H1 (cell line): Measurements from ENCODE around the gene RBSN. TPM values are rescaled to one million over a fixed set of nuclear protein-coding genes. Genes with fewer than 3 reads are reported as not detected.

Experiments
- CTCF ChIA-PET: fragments of 300-600 bp; sonication (Branson Sonifier 250); formaldehyde crosslinking; loops from one replicate; lab custom pipeline; 2021; ENCODE audit not compliant: partially characterized antibody; lab: Charles Lee
- POLR2A ChIA-PET: fragments of 300-600 bp; sonication (Branson Sonifier 250); formaldehyde crosslinking; loops from one replicate; lab custom pipeline; 2021; ENCODE audit warnings: inconsistent platforms; ENCODE audit not compliant: partially characterized antibody; lab: Charles Lee
- DNase-seq, 2 experiments: peaks; one replicate each; pipeline versions ENCODE4 v3.0.0 to v3.0.0-alpha.2; 2010 to 2022; ENCODE audit warnings: low spot score in 2 of 2, low read depth in 1 of 2, mixed read lengths in 1 of 2
- FAIRE-seq: peaks from 2 replicates; lab custom pipeline; 2011; peaks lifted over from hg19 to GRCh38; lab: Jason Lieb, UNC
- H2AFZ ChIP-seq: 2 replicates; pipeline ENCODE4 v1.8.1; 2012; ENCODE audit warnings: low read length, inconsistent platforms
- H2AK5ac ChIP-seq: 2 replicates; pipeline ENCODE4 v1.6.1; 2013; ENCODE audit warnings: low read depth, low read length
- H2BK120ac ChIP-seq: replicated peaks from 2 replicates; pipeline ENCODE3; 2013; ENCODE audit warnings: low read depth, low read length, inconsistent platforms
- H2BK12ac ChIP-seq: 2 replicates; pipeline ENCODE4 v1.6.1; 2013; ENCODE audit warnings: low read depth, low read length
- H2BK15ac ChIP-seq: 2 replicates; pipeline ENCODE4 v1.6.1; 2013; ENCODE audit warnings: low read length
- H2BK20ac ChIP-seq: 2 replicates; pipeline ENCODE4 v1.6.1; 2013; ENCODE audit warnings: low read length
- H2BK5ac ChIP-seq: 2 replicates; pipeline ENCODE4 v1.6.1; 2013; ENCODE audit warnings: low read depth, low read length
- H3K14ac ChIP-seq: 2 replicates; pipeline ENCODE4 v1.6.1; 2013; ENCODE audit warnings: inconsistent platforms; ENCODE audit not compliant: insufficient read length
- H3K18ac ChIP-seq: 2 replicates; pipeline ENCODE4 v1.6.1; 2013; ENCODE audit warnings: low read length; ENCODE audit errors: extremely low read depth
- H3K23ac ChIP-seq: 2 replicates; pipeline ENCODE4 v1.6.1; 2013; ENCODE audit warnings: inconsistent platforms; ENCODE audit not compliant: insufficient read length
- H3K23me2 ChIP-seq: 2 replicates; pipeline ENCODE4 v1.6.1; 2013; ENCODE audit warnings: low read depth, low read length
- H3K27ac ChIP-seq: 2 replicates; pipeline ENCODE4 v1.6.1; 2011; ENCODE audit warnings: low read depth, low read length, inconsistent platforms
- H3K27me3 ChIP-seq, 4 experiments: replicated peaks in 1 of 4; 1 replicate in 1 of 4; 2 replicates in 3 of 4; pipeline versions ENCODE4 v1.6.1 to v1.8.1; 2011 to 2013; ENCODE audit warnings: low read length in 3 of 4, mild to moderate bottlenecking in 3 of 4, inconsistent platforms in 2 of 4, mixed read lengths in 2 of 4, moderate library complexity in 1 of 4; ENCODE audit not compliant: control insufficient read depth in 3 of 4, insufficient read depth in 3 of 4; ENCODE audit errors: extremely low read depth in 1 of 4
- H3K36me3 ChIP-seq, 4 experiments: 2 replicates each; pipeline versions ENCODE4 v1.6.1 to v1.8.1; 2011 to 2013; ENCODE audit warnings: mild to moderate bottlenecking in 4 of 4, low read length in 3 of 4, moderate library complexity in 2 of 4, control low read depth in 1 of 4, inconsistent platforms in 1 of 4; ENCODE audit not compliant: insufficient read depth in 4 of 4, control insufficient read depth in 2 of 4
- H3K4ac ChIP-seq: replicated peaks from 2 replicates; pipeline ENCODE3; 2013; ENCODE audit warnings: low read length, low read depth, mixed read lengths, inconsistent platforms; ENCODE audit not compliant: insufficient read length
- H3K4me1 ChIP-seq, 4 experiments: replicated peaks in 1 of 4; 1 replicate in 1 of 4; 2 replicates in 3 of 4; pipeline versions ENCODE4 v1.6.1 to v1.8.1; 2011 to 2013; ENCODE audit warnings: low read length in 3 of 4, inconsistent platforms in 2 of 4, mixed read lengths in 1 of 4; ENCODE audit not compliant: insufficient read depth in 4 of 4, control insufficient read depth in 3 of 4
- H3K4me2 ChIP-seq, 2 experiments: 2 replicates each; pipeline versions ENCODE4 v1.6.1 to v1.8.1; 2011 to 2013; ENCODE audit warnings: low read depth in 2 of 2, low read length in 2 of 2, control low read depth in 1 of 2, inconsistent platforms in 1 of 2, mild to moderate bottlenecking in 1 of 2; ENCODE audit not compliant: insufficient read depth in 1 of 2
- H3K4me3 ChIP-seq, 4 experiments: fragments of 200-600, 300-600 bp in 1 of 4; sonication (generic), shearing (Covaris generic), sonication (Bioruptor Twin) in 1 of 4; 2 replicates each; pipeline versions ENCODE4 v1.5.1 to v1.8.1; 2011 to 2016; ENCODE audit warnings: low read length in 4 of 4, low read depth in 3 of 4, control low read depth in 2 of 4, inconsistent platforms in 2 of 4, mild to moderate bottlenecking in 2 of 4, mixed read lengths in 1 of 4, moderate library complexity in 1 of 4; ENCODE audit not compliant: insufficient read depth in 2 of 4; ENCODE audit errors: extremely low read depth in 1 of 4
- H3K56ac ChIP-seq: replicated peaks from 2 replicates; pipeline ENCODE3; 2013; ENCODE audit warnings: low read depth, mild to moderate bottlenecking, mixed read lengths, low read length, inconsistent platforms; ENCODE audit not compliant: insufficient read length
- H3K79me1 ChIP-seq: 2 replicates; pipeline ENCODE4 v1.6.1; 2013; ENCODE audit warnings: low read depth, low read length, control low read depth
- H3K79me2 ChIP-seq, 2 experiments: 2 replicates each; pipeline versions ENCODE4 v1.6.1 to v1.8.1; 2012 to 2013; ENCODE audit warnings: low read length in 2 of 2, mild to moderate bottlenecking in 2 of 2, inconsistent platforms in 1 of 2; ENCODE audit not compliant: insufficient read depth in 2 of 2, control insufficient read depth in 1 of 2
- H3K9ac ChIP-seq, 4 experiments: replicated peaks in 1 of 4; 1 replicate in 1 of 4; 2 replicates in 3 of 4; pipeline versions ENCODE4 v1.6.1 to v1.8.1; 2011 to 2013; ENCODE audit warnings: low read depth in 3 of 4, low read length in 3 of 4, control low read depth in 2 of 4, mild to moderate bottlenecking in 2 of 4, moderate library complexity in 2 of 4, inconsistent platforms in 1 of 4; ENCODE audit errors: extremely low read depth in 1 of 4
- H3K9me3 ChIP-seq, 2 experiments: 2 replicates each; pipeline versions ENCODE4 v1.6.1 to v1.8.1; 2012 to 2013; ENCODE audit warnings: mild to moderate bottlenecking in 2 of 2, moderate library complexity in 2 of 2, control low read depth in 1 of 2, inconsistent platforms in 1 of 2, low read depth in 1 of 2, low read length in 1 of 2, mixed read lengths in 1 of 2; ENCODE audit not compliant: insufficient read depth in 2 of 2
- H4K20me1 ChIP-seq, 2 experiments: replicated peaks in 1 of 2; 2 replicates each; pipeline versions ENCODE3 to v1.8.1; 2011 to 2013; ENCODE audit warnings: inconsistent platforms in 2 of 2, low read length in 2 of 2, mild to moderate bottlenecking in 1 of 2; ENCODE audit not compliant: insufficient read depth in 2 of 2, control insufficient read depth in 1 of 2
- H4K5ac ChIP-seq: 2 replicates; pipeline ENCODE4 v1.6.1; 2013; ENCODE audit warnings: low read length, low read depth, mixed read lengths, inconsistent platforms; ENCODE audit not compliant: insufficient read length
- H4K8ac ChIP-seq: 2 replicates; pipeline ENCODE4 v1.8.0; 2013; ENCODE audit warnings: mild to moderate bottlenecking, moderate library complexity, low read length, inconsistent platforms; ENCODE audit not compliant: insufficient read depth; ENCODE audit errors: extremely low read depth
- H4K91ac ChIP-seq: replicated peaks from 2 replicates; pipeline ENCODE3; 2013; ENCODE audit warnings: low read length, mixed read lengths, inconsistent platforms; ENCODE audit not compliant: insufficient read length
- BRCA1 ChIP-seq: IDR thresholded peaks from 2 replicates; pipeline ENCODE4 v1.6.1; 2012; ENCODE audit warnings: low read depth, low read length, improper control_type of control experiment
- CBX5 ChIP-seq: fragments of 300-800, 300-1000 bp; sonication (generic); IDR thresholded peaks from 2 replicates; pipeline ENCODE4 v1.7.1; 2016; ENCODE audit warnings: antibody characterized with exemption, low read length, low read depth
- FOSL1 ChIP-seq: IDR thresholded peaks from 2 replicates; pipeline ENCODE4 v1.6.1; 2011; ENCODE audit warnings: mild to moderate bottlenecking, low read depth, low read length, moderate library complexity; ENCODE audit not compliant: insufficient read depth
- JUND ChIP-seq: IDR thresholded peaks from 2 replicates; pipeline ENCODE4 v1.6.1; 2011; ENCODE audit warnings: mild to moderate bottlenecking, improper control_type of control experiment, low read length
- NRF1 ChIP-seq: IDR thresholded peaks from 2 replicates; pipeline ENCODE4 v1.6.1; 2011; ENCODE audit warnings: mild to moderate bottlenecking, low read depth, low read length, improper control_type of control experiment
- RAD21 ChIP-seq, 2 experiments: IDR thresholded peaks in 1 of 2; conservative IDR thresholded peaks in 1 of 2; 2 replicates each; pipeline ENCODE4 v1.6.1; 2011; ENCODE audit warnings: low read depth in 2 of 2, low read length in 2 of 2, improper control_type of control experiment in 1 of 2, inconsistent platforms in 1 of 2, mild to moderate bottlenecking in 1 of 2, moderate library complexity in 1 of 2
- RFX5 ChIP-seq: IDR thresholded peaks from 2 replicates; pipeline ENCODE4 v1.6.1; 2011; ENCODE audit warnings: low read depth, low read length, improper control_type of control experiment, borderline replicate concordance
- RXRA ChIP-seq: IDR thresholded peaks from 2 replicates; pipeline ENCODE4 v1.6.1; 2011; ENCODE audit warnings: low read depth, mild to moderate bottlenecking, low read length, moderate library complexity; ENCODE audit not compliant: insufficient read depth
- SIRT6 ChIP-seq: IDR thresholded peaks from one replicate; pipeline ENCODE4 v1.7.1; 2012; ENCODE audit warnings: low read length, inconsistent platforms
- SIX5 ChIP-seq: IDR thresholded peaks from 2 replicates; pipeline ENCODE4 v1.6.1; 2011; ENCODE audit warnings: mild to moderate bottlenecking, low read depth, low read length
- SP2 ChIP-seq: IDR thresholded peaks from 2 replicates; pipeline ENCODE4 v1.6.1; 2012; ENCODE audit warnings: mild to moderate bottlenecking, low read length, inconsistent platforms
- SP4 ChIP-seq: IDR thresholded peaks from 2 replicates; pipeline ENCODE4 v1.6.1; 2012; ENCODE audit warnings: low read length, inconsistent platforms
- TAF1 ChIP-seq: IDR thresholded peaks from 2 replicates; pipeline ENCODE4 v1.6.1; 2011; ENCODE audit warnings: mild to moderate bottlenecking, low read depth, low read length
- TAF7 ChIP-seq: optimal IDR thresholded peaks from 2 replicates; pipeline ENCODE3; 2011; ENCODE audit warnings: low read depth, mild to moderate bottlenecking, inconsistent platforms, low read length, moderate library complexity, borderline replicate concordance
- polyA plus RNA-seq, 7 experiments: library from polyadenylated mRNA; depleted of rRNA in 3 of 7; stranded (reverse) in 5 of 7; unstranded in 2 of 7; fragments of >200 nt in 5 of 7; fragments of 200-250 nt in 2 of 7; gene quantifications; 1 replicate in 5 of 7; 2 replicates in 1 of 7; 4 replicates in 1 of 7; pipeline versions ENCODE4 v1.2.1 to v1.2.3, GENCODE V29; 2011 to 2013; ENCODE audit warnings: missing spikeins in 2 of 7, mixed read lengths in 2 of 7
- total RNA-seq: library from RNA; stranded (reverse); fragmentation: NEBNext Ultra II Directional; extraction: Animal tissue kit (Norgen Biotek cat#: 25700); gene quantifications from 2 replicates; pipeline ENCODE4 v1.2.1, GENCODE V29; 2021
- TF ChIP-seq, protein P1 (sequence below): IDR thresholded peaks from 2 replicates; pipeline ENCODE4 v1.6.1; 2012; ENCODE audit warnings: inconsistent platforms

The RBSN gene
- total and polyA plus RNA-seq, 2 of the 8 experiments (the other 6 are each of a cell fraction or from before 2014, with no cell fraction given): 5.9 to 20.0 TPM

DNA sequence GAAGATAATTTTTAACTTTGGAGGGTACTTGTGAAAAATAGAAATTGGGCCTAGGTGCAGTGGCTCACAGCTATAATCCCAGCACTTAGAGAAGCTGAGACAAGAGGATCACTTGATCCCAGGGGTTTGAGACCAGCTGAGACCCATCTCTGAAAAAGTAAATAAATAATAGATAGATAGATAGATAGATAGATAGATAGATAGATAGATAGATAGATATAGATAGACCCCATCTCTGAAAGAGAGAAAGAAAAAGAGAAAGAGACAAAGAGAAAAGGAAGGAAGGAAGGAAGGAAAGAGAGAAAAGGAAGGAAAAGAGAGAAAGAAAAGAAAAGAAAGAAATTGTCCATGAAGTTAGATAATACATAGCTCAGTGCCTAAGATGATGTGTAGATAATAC lies 69.3 kb downstream of the RBSN start:
- Histone ChIP-seq H2AK5ac (no peak overlapping the region), H3K14ac (no peak overlapping the region), H3K36me3 (peaks cover 26 to 83% (median 58%) of the 10 kb centered on the region in 4 experiments), H3K79me2 (no peaks in the 10 kb centered on the region), H3K9me3 (no peaks in the 10 kb centered on the region), H3K27ac (no peak overlapping the region), H2BK12ac (no peak overlapping the region), H3K4ac (no peak overlapping the region), H4K91ac (no peak overlapping the region), H2AFZ (no peak overlapping the region), H2BK5ac (no peak overlapping the region), H4K8ac (no peak overlapping the region), H3K4me3 (no peak overlapping the region), H2BK120ac (no peak overlapping the region), H4K20me1 (peaks cover 4 to 8% of the 10 kb centered on the region in 2 experiments), H3K56ac (no peak overlapping the region), H3K27me3 (no peaks in the 10 kb centered on the region), H4K5ac (no peak overlapping the region), H3K9ac (no peak overlapping the region), H3K4me1 (peaks cover 0 to 4% (median 3%) of the 10 kb centered on the region in 4 experiments; a peak in 2 of 7 replicates), H3K79me1 (no peaks in the 10 kb centered on the region), H2BK20ac (no peak overlapping the region), H2BK15ac (no peak overlapping the region), H3K23ac (no peak overlapping the region), H3K23me2 (no peaks in the 10 kb centered on the region), H3K18ac (no peak overlapping the region), H3K4me2 (no peak overlapping the region)
- POLR2A ChIA-PET: interaction anchor here (0.7 to 2.1 kb wide), 2 partner anchors 8 to 22 kb away, joined by 3 to 5 read pairs; no protein-coding TSS in a partner anchor
- FAIRE-seq: no peak
- CTCF ChIA-PET: interaction anchor here (0.6 to 1.5 kb wide), 8 partner anchors 8 to 360 kb away, joined by 3 to 6 read pairs (median 4); no protein-coding TSS in a partner anchor
- DNase-seq: no peak
- TF ChIP-seq SIRT6 (no peak), TAF7 (no peak), FOSL1 (no peak), RFX5 (no peak), BRCA1 (no peak), RAD21 (IDR thresholded peaks at IDR 0.05 in 1 of 2, conservative IDR thresholded peaks at IDR 0.05 in 1 of 2; ENCODE audit: low read depth in 2 of 2, low read length in 2 of 2) (no peak), SP4 (no peak), SP2 (no peak), CBX5 (no peak), TAF1 (no peak), JUND (no peak), NRF1 (no peak), SIX5 (no peak), RXRA (no peak)
- TF ChIP-seq, protein P1, sequence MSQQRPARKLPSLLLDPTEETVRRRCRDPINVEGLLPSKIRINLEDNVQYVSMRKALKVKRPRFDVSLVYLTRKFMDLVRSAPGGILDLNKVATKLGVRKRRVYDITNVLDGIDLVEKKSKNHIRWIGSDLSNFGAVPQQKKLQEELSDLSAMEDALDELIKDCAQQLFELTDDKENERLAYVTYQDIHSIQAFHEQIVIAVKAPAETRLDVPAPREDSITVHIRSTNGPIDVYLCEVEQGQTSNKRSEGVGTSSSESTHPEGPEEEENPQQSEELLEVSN: no peak
